Right renal pelvis (tissue), 4 donors: Measurements from ENCODE around the gene TRAK1. TPM values are rescaled to one million over a fixed set of nuclear protein-coding genes. Genes with fewer than 3 reads are reported as not detected.
A peak's percentile ranks its signal among the peaks of the same experiment; 100 is the strongest.

Source experiments
- DNase-seq, 4 donors: peaks; one replicate each; pipeline ENCODE4 v3.0.0-alpha.2; 2013; ENCODE audit warnings: low read depth in 4 of 4, low spot score in 3 of 4, missing footprints in 1 of 4
- polyA plus RNA-seq, 4 donors: library from polyadenylated mRNA; unstranded; fragments of 120-200 nt; gene quantifications; one replicate each; pipeline ENCODE4 v1.2.1, GENCODE V29; 2013; ENCODE audit not compliant: insufficient read length in 4 of 4

The TRAK1 gene
- polyA plus RNA-seq, 4 donors: 42.3 to 51.1 (median 46.7) TPM

DNA sequence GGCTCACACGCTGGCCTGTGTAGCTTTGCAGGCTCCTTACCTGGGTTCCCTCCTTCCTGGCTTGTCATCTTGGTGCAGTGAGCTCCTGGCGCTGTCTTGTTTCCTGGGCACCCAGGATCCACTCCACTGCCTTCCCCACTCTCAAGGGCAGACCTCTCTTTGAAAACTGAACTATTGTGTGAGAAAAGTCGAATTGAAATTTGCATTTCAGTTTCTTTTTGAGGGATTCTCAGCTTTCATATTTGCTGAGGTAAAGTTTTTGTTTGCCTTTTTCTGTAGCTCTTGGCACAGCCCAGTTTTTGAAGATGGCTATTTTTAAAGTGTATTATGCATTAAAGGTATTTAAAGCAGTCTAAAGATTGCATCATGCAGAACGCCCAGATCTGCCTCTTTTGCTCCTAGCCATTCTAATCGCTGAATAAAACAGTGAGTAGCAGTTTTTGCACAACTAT is 104.7 kb downstream of the TRAK1 start:
- DNase-seq: no peak

DNA sequence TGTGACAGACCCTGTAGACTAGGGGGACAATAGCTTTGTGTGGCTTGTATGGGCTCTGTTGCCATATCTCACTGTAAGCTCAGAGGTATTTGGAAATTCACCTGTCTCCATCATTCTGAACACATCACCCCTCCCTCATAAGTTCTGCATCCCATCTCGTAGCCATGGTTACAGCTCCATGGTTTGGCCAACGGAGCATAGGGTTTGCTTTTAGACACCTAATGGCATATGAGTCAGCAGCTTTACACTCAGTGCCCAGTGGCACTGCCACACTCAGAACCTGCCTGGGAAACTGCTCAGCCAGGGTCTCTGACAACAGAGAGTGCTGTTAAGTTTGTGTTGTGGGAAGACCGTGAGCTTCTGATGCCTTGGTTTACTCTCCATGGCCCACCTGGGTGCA is 107.6 kb downstream of the TRAK1 start:
- no peak for DNase-seq

DNA sequence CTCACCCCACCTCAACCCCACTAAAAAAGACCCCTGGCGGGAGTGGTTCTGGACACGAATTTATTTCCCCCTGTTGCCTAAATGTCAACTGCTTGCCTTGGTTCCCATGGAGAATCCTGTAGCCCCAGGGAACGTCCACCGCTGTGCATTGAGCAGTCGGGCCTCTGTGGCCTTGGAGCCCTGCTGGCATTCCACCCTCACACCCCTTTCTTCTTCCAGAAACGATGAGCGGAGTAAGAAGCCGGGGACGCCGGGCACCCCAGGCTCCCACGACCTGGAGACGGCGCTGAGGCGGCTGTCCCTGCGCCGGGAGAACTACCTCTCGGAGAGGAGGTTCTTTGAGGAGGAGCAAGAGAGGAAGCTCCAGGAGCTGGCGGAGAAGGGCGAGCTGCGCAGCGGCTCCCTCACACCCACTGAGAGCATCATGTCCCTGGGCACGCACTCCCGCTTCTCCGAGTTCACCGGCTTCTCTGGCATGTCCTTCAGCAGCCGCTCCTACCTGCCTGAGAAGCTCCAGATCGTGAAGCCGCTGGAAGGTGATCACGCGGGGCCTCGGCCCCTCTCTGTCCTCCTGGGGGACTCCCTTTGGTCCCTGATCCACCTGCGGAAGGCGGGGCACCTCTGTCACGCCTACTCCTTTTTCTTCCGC is 111.2 kb downstream of the TRAK1 start:
- DNase-seq: no peak

DNA sequence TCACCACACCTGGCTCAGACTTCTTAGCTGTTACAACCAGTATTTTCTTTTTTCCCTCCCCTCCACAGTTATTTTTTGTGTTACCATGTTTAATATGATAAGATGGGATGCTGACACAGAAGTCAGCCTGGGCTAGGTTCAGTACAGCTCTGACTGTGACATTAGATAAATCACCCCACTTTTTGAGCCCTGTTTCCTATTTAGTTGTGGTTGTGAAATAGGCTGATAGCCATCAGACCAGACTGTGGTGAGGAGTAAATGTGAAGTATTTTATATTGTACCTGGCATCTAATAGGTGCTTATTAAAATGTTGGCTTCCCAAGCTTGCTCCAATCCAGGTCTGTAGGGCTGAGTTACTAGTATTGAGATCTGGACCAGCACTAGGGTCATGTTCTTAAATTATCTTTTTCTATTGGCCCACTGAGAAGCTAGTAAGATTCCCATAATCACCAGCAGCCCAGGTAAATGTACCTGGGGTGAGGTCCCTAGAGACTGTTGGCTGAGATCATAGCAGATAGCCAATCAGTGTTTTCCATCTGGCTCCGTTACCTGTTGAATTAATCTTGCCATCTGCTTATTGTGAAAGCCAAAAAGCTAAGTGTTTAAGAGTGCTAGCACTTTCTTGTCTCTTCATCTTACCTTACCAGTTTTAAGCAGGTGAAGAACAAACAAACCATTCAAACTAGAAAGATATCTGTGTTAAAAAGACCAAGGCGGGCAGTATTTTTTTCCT is 113.9 kb downstream of the TRAK1 start:
- DNase-seq: no peak

DNA sequence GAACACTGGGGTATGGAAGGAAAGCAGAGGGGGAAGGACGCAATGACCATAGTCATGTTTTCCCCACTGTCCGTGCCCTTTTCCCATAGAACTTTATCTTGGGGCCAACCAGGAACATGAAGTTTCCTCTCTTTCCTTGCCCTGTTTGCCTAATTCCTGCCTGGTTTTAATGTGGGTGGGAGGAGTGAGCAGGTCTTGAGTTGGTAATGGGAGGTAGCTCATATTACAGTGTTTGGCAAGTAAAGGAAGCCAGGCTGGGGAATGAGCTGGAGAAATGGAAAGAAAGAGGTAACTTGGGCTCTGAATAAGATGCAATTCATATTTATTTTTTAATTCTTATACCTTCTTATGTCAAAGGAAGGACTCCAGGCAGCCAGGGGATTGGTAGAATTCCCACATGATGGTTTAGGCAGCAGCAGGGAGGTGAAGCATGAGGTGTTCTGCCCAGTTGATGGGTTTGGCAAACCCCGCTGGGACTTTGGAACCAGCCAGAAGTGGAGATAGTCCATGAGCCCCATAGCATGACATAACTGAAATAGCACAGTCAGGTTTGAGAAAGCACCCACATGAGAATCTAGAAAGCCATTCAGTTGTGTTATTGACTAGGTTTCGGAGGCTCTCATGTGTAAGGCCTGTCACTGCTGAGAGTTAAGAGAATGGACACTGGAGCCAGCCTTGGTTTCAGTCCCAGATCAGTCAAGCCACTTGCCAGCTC is 114.8 kb downstream of the TRAK1 start:
- DNase-seq: no peak

DNA sequence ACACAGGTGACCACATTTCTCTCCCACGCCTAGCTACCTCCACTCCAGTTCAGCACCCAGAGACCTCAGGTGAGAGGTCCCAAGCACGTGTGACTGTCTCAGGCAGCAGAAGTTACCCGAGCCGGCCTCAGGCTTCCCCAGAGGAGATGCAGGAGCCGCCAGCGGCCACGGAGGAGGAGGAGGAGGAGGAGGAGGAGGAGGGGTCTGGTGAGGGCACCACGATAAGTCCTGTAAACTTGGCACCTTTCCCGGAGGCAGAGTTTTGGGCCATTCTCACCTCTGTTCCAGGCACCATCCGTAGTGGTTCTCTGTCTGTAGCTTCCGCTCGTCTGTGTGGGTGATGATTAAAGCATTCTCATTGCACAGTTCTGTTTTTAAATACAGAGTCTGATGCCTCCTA is 118.8 kb downstream of the TRAK1 start:
- no peak for DNase-seq

DNA sequence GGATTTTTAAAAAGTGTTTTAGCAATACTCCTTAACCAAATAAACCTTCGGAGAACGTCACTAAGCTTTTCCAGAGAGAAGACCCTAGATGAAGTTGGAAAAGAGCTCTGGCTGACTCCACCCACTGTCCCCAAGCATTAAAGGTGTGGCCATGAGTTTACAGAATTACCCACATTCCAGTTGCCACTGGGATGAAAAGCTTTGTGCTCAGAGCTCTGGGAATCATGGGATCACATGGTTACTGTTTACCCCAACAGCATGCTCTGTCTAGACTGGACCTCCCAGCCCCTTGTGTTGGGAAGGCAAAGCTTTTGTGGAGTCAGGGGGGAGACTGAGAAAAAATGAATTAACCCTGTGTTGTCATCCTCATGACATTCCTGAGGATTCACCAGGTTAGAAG is 119.6 kb downstream of the TRAK1 start:
- DNase-seq: no peak

DNA sequence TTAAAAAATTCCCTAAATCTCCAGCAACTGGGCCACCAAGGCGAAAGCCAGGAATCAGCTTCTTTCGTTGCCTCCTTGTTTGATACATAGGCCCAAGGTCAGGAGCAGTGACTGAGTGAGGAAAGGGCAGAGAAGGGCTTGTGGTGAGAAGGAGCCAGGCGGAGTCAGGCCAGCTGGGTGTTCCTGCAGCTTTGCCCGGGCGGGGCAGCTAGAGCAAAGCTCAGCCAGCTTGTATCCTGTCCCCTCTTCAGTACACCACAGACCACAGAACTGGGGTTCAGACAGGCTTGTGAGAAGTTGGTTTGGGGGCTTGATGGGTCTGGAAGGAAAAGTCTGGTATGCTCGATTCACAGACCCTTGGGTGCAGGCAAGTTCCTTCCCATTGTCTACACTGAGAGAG is 122.3 kb downstream of the TRAK1 start:
- no peak for DNase-seq

DNA sequence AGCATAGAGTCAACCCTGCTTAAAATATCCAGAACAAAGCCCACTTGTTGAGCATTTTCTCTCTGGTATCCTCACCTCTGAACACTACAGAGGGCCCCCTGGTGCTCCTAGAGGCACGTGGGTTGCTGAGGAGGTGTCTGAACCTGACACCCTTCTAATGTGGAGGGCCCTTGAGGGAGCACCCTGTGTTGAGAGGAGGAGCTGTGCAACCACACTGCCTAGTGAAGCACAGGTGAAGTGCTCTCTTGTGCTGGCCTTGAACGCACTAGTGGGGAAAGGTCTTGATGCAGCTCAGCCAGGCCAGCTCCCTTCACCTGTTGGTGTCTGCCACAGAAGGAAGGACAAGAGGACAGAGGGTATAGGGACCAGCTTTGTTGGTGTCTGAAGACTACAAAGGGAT is 122.9 kb downstream of the TRAK1 start:
- DNase-seq: no peak

DNA sequence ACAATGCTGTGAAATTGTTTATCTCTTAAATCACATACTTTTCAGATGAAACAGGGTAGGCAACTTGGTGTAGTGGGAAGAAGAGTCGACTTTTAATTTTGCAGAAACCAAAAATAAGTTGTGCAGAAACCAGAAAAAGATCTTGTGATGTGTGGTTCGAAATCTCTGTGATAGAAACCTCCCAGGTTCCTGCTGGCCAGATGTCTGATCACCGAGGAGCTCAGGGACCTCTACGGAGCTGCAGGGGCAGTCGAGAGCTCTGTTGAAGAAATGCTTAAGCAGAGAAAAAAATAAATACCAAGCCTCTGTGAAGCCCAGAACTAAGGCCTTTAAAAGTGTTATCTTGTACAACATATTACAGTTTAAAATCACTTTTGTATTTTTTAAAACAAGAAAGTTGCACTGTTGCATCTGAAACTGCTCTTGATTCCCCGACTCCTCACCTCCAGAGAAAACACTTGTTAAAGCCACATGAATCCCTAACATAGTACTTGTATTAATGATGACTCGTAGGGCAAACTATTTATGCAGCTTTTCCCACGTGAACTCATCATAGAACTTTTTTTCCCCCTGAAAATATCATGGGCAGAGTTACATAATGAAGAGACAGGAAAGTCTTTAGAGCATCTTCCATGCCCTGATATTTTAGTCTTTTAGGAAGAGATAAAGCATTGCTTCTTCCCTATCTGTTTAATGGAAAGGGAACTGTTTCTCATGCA is 123.6 kb downstream of the TRAK1 start:
- no peak for DNase-seq

DNA sequence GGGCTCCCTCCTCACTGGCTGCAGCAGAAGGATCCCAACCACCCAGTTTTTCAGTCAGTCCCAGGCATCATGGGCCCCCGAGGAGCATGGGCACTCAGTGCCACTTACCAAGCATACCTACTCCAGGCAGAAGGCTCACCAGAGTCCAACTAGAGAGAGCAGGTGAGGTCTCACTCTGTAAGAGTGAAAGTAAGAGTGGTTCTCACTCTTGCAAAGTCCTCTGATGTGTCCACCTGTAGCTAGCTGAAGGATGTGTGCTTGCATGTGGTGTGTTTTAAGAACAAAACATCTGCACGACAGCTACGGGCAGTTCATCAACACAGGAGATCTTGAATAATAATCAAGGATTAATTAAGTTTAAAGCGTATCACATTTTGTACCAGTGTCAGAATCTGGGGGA is 125.1 kb downstream of the TRAK1 start:
- no peak for DNase-seq

DNA sequence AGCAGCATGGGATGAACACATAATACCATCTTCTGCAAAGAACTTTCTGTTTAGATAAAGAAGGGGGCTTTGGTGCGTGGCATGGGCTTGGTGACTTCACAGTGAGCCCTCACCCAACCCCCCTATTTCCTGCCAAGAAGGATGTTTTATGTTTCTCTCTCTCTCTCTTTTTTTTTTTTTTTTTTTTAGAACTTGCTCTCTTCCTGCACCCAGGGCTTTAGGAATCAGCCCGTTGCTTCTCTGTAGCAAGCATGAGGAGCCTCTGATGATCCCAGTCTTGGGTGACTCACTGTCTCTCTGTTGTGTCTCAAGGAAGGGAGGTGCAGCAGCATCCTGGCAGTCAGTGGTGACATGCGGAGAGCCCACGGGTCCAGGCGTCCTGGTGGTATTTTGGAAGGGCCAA is 125.8 kb downstream of the TRAK1 start:
- no peak for DNase-seq

DNA sequence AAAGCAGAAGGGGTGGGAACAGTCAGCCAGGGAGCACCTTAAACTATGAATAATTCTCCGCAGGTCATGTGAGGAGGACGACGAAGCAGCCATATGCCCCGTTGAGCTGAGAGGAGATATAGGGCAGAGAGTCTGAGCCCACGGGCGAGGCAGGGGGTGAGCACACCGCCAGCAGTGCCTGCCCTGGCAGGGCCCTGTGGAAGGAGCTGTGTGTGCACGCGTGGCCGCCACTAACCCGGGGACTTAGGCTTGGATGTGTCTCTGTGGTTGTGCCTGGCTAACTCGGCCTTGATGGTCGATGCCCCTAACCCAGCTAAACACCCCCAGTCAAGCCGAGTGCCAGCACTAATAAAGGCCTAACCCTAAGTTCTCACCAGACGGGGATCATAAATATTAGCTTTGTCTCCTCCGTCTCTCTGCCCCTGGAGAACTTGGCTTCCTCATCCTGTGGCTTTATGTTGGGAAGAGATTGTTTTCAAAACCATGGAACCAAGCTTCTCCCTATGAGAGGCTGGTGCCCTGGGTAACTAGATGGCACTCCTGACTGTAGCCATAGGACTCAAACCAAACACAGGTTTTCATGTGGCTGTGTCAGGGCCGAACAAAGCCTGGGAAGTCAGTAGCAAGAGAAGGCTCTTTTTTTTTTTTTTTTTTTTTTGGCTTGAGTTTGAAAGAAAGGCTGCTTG is 129.4 kb downstream of the TRAK1 start:
- no peak for DNase-seq

DNA sequence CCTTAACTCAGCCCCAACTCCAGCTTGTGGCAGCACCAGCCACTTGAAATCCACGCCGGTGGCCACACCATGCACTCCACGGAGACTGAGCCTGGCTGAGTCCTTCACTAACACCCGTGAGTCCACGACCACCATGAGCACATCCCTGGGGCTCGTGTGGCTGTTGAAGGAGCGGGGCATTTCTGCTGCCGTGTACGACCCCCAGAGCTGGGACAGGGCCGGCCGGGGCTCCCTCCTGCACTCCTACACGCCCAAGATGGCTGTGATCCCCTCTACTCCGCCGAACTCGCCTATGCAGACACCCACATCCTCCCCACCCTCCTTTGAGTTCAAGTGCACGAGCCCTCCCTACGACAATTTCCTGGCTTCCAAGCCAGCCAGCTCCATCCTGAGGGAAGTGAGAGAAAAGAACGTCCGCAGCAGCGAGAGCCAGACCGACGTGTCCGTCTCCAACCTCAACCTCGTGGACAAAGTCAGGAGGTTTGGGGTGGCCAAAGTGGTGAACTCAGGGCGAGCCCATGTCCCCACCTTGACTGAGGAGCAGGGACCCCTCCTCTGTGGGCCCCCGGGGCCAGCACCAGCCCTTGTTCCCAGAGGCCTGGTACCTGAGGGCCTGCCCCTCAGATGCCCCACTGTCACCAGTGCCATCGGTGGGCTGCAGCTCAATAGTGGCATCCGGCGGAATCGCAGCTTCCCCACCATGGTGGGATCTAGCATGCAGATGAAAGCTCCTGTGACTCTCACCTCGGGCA is 132.0 kb downstream of the TRAK1 start:
- no peak for DNase-seq

DNA sequence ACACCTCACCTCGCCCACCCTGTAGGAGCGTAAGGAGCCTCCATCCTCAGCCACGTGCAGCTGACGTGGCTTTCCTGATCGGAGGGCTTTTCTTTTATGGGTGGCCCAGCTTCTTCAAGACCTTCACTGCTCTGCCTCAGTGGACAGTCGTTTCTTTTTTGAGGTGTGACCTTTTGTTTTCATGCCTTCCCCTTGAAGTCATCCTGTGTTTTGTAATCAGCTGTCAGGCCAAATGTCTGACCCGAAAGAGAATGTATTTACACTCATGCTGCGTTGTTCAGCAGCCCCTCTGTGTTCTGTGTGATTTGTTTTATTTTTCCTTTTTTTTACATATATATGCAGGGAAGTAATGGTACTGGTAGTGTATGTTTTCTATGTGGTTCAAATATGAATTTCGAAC is 133.0 kb downstream of the TRAK1 start:
- no peak for DNase-seq

DNA sequence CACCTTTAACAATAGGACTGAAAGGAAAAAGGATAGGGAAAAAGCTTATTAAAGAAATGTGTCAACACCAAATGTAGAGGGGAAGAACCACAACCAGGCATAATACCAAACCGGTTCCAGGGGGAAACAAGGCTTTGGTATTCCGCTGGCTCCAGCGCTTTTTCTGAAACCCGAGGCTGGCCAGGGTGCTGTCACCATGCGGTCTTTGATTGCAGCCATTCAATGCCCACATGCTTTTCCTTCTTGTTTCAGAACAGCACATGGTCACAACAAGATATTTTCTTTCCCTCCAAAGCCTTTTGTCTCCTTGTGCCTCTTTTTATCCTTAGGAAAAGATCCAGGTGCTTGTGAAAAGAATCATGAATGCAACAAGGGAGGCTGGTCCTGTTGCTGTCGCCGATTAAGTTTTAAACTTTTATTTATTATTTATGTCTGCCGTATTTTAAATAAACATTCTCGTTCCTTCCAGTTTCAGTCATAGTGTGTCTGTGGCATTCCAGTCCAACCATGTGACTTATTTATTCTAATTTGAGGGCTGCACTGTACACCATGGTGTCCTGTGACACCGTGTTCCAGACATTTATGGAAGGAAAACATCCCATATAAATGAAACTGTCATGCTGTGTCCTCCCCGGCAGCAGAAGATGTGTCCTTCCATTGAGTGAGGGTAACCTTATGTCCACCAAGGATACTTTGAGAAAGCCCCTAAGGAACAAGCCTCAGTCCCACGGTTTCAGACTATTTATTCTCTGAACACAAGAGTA is 133.7 kb downstream of the TRAK1 start:
- DNase-seq: peak in 2 of 4 donors; percentile 13 to 26

DNA sequence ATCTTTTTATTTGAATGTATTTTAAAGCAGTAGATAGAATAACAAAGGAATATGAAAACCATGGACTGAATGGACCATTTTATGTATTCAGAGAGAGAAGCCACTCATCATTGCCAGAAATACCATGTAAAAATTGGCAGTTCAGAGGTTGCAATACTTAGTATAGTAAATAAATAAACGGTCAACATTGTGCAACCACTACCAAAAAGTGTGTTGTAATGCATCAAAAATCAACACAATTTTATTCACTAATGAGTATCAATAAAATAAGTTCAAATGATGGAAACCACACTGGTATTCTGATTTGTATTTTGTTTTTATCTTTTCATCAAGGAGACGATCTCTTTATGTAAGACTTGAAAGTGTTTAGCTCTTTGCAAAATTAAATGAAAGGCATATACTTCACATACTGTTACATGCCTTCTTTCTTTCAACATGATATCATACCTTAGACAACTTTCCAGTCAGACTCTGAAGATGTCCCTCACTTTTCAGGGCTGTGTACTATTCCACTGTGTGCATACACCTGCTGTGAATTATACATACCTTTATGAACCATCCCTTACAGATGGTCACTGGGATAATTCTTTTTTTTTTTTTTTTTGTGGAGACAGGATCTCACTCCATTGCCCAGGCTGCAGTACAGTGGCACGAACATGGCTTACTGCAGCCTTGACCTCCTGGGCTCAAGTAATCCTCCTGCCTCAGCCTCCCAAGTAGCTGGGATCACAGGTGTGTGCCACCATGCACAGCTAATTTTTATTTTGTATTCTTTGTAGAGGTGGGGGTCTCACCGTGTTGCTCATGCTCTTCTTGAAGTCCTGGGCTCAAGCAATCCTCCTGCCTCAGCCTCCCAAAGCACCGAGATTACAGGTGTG is 134.6 kb downstream of the TRAK1 start:
- DNase-seq: no peak
